DMS114 treated with DMSO at 0.1 percent for 48 hours (cell line): ENCODE measurements around the gene EXD3.

Experiments used
- DNase-seq: peaks from one replicate; lab custom pipeline; 2025; ENCODE audit not compliant: unreplicated experiment; lab: John Stamatoyannopoulos, UW

Gene EXD3

GRCh38 chr9:137448602-137448962 is 25.6 kb upstream of the EXD3 start:
- DNase-seq, result no peak

GRCh38 chr9:137447722-137448601 is 25.0 kb upstream of the EXD3 start:
- DNase-seq, result no peak

DNA sequence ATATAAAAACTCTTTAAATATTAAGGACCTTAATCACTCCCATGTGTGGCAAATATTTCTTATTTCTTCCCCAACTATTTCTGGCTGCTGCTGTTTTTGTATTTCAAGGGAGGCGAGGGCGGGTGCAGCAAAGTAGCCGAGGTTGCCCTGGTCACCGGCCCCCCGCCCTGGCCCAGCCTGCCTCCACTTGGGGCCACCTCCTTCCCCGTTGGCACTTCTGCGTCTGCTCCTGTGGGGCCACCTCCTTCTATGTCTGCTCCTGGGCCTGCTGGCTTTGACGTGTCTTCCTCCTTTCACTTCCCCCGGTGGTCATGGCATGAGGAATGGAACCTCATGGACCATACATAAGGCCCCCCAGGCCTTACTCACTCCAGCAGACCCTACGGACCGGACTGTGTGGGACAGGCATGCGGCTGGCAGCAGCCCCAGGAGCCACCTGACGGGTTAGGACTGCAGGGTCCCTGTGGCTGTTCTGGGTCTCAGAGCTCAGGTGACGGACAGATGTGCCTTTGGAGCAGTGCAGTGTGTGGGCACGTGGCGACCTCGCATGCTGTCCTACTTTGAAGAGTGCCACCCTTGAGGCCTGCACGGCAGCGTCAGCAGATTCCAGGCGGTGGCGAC is 24.0 kb upstream of the EXD3 start:
- DNase-seq, result no peak

GRCh38 chr9:137445930-137446431 is 23.0 kb upstream of the EXD3 start:
- no peak for DNase-seq

DNA sequence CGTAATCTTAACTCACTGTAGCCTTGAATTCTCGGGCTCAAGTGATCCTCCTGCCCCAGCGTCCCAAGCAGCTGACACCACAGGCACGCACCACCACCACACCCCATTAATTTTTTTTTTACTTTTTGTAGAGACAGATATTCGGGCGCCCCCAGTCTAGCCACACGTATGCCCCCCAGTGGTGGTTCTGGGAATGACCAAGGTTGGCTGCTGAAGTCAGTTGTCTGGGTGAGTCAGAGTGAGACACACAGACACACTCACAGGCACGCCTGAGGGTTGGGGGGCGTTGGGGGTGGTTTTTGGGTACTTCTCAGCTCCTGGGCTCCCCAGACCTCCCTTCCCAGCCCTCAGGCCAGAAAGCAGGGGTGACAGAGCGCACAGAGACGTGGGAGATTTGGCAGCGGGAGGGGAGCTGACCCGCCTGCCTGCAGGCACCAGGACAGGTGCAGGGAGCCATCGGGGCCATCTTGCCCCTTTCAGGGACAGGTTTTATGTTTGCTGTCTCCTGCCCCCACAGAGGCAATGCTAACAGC is 22.4 kb upstream of the EXD3 start:
- DNase-seq, result peak; percentile 16

DNA sequence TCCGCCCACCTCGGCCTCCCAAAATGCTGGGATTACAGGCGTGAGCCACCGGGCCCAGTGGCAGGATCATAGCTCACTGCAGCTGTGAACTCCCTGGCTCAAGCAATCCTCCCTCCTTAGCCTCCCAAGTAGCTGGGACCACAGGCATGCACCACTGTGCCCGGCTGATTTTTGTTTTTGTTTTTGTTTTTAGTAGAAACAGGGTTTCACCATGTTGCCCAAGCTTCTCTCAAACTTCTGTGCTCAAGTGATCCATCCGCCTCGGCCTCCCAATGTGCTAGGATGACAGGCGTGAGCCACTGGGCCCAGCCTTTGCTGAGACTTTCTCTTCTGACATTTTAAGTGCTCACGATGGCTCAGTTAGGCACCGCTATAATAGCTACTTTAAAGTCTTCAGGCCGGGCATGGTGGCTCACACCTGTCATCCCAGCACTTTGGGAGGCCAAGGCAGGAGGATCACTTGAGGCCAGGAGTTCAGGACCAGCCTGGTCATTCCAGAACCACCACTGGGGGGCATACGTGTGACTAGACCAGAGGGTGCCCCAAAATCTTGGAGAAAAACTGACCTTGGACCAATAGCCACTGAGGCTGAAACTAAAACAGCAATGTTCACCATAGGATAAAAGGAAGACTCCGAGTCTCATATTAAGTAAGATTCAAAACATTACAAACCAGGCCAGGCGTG is 21.3 kb upstream of the EXD3 start:
- DNase-seq, result no peak

DNA sequence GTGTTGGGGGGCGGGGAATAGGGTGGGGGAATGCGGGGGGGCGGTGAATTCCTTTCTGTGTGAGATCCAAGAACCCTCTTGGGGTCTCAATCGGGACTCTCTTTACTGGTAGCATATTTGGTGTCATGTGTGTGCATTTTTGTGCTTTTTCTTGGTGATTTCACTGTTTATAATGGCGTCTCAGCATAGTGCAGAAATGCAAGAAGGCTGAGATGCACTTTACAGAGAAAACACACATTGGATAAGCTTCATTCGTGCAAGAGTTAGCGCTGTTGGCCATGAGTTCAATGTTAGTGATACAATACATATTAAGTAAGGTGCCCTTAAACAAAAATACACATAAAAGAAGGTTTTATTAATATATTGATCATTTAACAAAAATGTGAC is 19.0 kb upstream of the EXD3 start:
- no peak for DNase-seq

DNA sequence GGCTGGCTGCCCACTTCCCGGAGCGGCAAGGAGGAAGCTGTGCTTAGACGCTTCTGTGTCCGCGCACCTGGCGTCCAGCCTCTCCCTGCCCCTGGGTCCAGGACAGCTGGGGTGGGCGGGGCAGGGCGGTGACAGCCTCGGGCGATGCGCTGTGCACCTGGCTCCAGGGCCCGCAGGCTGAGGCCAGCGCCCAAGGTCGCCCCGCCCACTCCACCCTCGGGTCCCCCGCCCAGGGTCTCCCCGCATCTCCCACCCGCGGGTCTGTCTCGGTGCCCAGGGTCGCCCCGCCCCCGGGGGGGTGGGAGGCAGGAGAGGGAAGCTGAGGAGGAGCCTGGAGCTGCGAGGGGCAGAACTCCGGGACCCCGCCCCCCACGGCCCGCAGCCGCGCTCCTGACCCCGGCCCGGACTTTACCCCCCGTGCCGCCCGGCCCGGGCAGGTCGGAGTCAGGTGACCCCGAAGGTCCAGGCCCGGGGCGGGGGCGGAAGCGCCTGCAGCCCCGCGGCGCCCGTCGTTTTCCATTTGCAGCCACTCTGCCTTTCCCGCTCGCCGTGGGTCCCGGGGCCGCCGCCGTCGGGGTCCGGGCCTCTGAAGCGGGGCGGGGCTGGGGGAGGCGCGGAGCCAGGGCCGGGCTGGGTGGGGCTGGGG is 18.4 kb upstream of the EXD3 start, which contains the start of gene ENTPD8:
TSS of gene ENTPD8 (minus strand) at position 69 of the 646 bp plus-strand sequence. CDS start 3,072 bp downstream, outside the sequence.
- DNase-seq, result no peak

GRCh38 chr9:137439158-137439714 is 16.3 kb upstream of the EXD3 start:
- DNase-seq, result no peak

- no peak for DNase-seq
Observed at GRCh38 chr9:137438591-137439157, 15.7 kb upstream of the EXD3 start.

DNA sequence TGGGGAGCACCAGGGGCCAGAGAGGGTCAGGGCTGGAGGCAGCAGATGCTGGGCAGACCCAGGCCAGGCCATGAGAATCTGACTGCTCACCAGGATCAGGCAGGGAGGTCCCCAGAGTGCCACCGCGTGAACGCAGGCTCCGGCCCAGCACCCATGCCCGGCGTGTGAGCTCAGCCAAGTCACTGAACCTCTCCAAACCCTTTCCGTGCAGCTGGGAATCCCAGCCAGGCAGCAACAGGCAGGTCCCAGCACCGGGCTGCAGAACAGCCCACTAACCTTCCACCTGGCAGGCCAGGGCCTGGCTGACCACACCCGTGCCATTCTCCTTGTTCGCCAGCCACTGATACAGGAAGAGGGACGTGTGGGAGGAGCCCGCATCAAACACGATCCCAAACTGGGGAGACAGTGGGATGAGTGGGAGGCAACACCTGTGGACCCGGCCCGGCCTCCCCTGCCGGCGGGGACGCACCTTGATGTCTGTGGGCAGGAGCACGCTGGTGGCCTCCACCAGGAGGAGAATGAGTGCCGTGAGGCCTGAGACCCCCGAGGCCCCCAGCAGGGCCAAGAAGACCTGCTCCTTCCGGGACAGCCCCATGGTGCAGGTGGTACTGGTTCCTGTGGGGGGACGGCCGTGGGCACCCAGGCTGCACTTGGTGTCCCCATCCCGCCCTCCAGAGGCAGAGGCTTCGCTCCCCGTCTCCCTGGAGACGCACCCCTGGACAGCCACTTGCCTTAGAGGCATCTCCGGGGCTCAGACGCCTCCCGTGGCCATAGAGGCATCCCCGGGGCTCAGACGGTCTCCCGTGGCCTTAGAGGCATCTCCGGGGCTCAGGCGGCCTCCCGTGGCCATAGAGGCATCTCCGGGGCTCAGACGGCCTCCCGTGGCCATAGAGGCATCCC is 15.0 kb upstream of the EXD3 start:
- DNase-seq, result no peak

DNA sequence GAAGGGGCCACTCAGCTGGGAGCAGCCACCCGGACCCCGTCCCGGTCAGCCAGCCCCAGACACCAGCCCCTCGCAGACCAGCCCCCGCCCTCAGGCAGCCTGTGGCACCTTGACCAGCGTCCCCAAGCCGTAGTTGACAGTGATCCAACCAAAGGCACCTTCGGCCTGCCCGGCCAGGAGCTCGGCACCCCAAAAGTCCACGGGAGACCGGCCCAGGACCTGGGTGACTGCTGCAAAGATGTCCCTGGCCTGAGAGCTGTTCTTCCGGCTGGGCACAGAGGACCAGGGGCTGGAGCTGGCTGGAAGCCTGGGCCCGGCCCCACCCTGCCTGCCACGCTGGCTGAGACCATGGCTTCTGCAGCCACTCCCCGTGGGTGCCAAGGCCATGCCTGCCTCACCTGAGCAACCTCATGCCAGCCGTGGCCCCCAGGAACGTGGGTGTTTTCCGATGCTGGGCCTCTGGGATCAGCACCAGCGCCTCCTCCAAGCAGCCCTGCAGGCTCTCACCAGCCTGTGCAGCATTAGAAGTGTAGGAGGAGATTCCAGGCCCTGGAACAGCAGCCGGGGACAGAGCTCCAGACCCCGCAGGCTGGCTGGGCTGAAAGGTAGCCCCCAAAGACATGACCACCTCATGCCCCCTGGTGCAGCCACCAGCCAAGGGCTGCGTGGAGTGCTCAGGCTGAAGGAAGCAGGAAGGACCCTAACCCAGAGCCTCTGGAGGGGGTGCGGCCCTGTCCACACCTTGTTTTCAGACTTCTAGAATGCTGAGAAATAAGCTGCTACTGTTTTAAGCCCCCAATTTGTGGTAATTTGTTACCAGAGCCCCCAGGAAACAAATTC is 14.0 kb upstream of the EXD3 start:
- no peak for DNase-seq

DNA sequence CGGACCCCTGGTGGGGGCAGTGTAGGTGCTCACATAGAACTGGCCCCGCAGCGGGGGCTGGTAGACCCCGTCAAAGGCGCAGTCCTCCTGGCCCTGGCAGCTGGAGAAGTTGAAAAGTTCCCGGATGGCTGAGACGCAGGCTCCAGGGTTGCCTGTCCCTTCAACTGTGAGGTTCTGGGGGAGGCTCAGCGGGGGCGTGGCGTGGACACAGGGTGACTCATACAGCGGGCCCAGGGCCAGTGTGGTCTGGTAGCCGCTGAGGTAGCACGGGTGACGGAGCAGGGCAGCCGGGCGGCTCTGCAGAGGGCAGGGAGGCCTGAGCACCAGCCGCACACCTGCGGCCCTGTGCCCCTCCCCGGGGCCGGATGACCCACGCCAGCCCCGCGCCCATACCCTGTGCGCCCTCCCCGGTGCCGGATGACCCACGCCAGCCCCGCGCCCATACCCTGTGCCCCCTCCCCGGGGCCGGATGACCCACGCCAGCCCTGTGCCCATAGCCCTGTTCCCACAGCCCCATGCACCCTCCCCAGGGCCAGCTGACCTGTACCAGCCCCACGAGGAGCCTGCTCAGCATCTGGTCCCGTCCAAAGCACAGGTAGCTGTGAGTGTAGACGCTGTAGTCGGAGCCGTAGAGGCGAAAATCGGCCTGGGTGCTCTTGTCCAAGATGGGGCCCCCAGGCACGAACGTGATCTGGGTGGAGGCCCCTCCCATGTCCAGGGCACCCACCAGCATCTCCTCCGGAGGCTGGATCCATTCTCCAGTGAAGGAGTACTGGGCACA is 13.2 kb upstream of the EXD3 start:
- no peak for DNase-seq

DNA sequence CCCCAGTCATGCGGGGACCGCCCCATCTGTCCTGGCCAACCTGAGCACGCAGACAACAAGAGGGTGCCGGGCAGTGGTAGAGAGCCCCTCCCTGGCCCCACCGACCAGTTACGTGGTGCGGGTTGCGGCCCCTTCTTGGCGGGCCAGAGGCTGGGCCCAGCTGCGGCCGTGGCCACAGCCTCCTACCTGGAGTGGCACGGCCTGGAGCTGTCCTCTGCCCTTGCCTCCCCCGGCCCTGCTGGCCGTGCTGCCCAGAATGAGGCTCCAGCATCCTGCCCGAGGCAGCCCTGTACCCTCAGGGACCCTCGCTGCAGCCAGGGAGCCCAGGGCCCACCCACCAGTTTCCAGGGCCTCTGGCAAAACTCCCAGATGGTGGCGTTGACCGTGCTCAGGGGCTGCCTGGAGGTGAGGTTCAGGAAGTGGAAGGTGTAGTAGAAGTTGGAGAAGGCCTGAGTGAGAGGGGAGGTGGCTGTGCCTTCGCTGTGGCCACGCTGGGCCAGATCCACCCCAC is 12.5 kb upstream of the EXD3 start:
- no peak for DNase-seq

DNA sequence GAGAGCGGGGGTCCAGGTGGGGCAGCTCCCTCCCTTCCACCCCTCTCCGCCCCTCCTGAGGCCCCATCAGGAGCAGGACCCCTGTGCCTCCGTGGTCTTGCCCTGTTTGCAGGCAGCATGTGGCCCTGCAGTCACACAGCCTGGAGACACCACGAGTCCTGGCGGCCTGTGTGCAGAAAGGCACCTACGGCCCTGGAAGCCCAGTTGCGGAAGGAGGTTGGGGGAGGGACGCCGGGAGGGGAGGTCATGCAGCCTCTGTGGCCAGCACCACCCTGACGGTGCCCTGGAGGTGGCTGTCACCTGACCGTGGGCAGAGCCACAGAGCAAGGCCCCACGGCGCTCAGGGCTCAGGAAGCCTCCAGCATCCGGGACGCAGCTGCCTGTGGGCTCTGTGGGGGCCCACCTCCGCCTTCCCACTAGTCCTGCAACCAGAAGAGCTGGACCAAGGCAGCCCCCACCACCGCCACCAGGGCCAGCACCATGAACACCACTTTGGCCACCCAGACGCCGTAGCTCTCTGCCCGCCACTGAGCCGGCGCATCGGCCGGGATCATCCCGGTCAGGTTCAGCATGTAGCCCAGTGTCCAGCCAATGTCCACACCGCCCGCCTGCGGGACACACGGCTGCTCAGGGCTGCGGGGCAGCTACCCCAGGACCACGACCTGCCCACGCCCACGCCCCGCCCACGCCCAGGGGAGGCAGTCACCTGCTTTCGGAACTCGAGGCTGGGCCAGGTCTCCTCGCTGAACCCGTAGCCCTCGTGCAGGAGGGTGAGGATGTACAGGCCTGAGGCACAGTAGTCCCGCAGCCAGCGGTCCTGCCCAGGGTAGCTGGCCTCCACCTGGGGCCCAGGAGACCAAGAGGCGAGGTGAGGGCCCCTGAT is 11.8 kb upstream of the EXD3 start:
- DNase-seq, result no peak

GRCh38 chr9:137433916-137434431 is 11.0 kb upstream of the EXD3 start:
- no peak for DNase-seq
